ENCODE data around the gene BMP7.

GRCh38 chr20:57214427-57214826, 52.0 kb downstream of the BMP7 start:
- TF ChIP-seq CTCF (conservative IDR thresholded peaks at IDR 0.05 in 1 of 2, IDR thresholded peaks at IDR 0.05 in 1 of 2; ENCODE audit: extremely low read depth in 1 of 2, insufficient read depth in 1 of 2, low read depth in 1 of 2, low read length in 2 of 2) = no peak
- TF ChIP-seq EZH2 (IDR thresholded peaks at IDR 0.05; ENCODE audit: borderline replicate concordance, low read length) = no peak
